Measurements from ENCODE around the gene GPR137B.
"Not testable (repeated sequence)": the region's sequence is repeated elsewhere in the genome, so short reads cannot be mapped to it uniquely, and the experiment has no call there.

The GPR137B gene

GRCh38 chr1:236144446-236145150, 2.3 kb downstream of the GPR137B start:
- DNase-seq = no peak

- no peak for DNase-seq
Observed at GRCh38 chr1:236147068-236147467, 4.7 kb downstream of the GPR137B start.

- peak; percentile 37 for DNase-seq
Observed at GRCh38 chr1:236147521-236148469, 5.5 kb downstream of the GPR137B start.

GRCh38 chr1:236148470-236148845, 6.1 kb downstream of the GPR137B start:
- peak; percentile 53 for DNase-seq

GRCh38 chr1:236149003-236149595, 6.8 kb downstream of the GPR137B start:
- no peak for DNase-seq

- DNase-seq = no peak
Observed at GRCh38 chr1:236149696-236150228, 7.4 kb downstream of the GPR137B start.

- no peak for DNase-seq
Observed at GRCh38 chr1:236150311-236150955, 8.1 kb downstream of the GPR137B start.

- DNase-seq = no peak
Observed at GRCh38 chr1:236150986-236151385, 8.6 kb downstream of the GPR137B start.

- no peak for DNase-seq
Observed at GRCh38 chr1:236151739-236152424, 9.5 kb downstream of the GPR137B start.

- no peak for DNase-seq
Observed at GRCh38 chr1:236154126-236154525, 11.8 kb downstream of the GPR137B start.

GRCh38 chr1:236154671-236155398, 12.5 kb downstream of the GPR137B start:
- no peak for DNase-seq

- DNase-seq = no peak
Observed at GRCh38 chr1:236155399-236155767, 13.0 kb downstream of the GPR137B start.

- no peak for DNase-seq
Observed at GRCh38 chr1:236155841-236156503, 13.6 kb downstream of the GPR137B start.

GRCh38 chr1:236156512-236157208, 14.3 kb downstream of the GPR137B start:
- peak; percentile 91 for DNase-seq

- DNase-seq = not testable (repeated sequence)
Observed at GRCh38 chr1:236158072-236158471, 15.7 kb downstream of the GPR137B start.

- DNase-seq = no peak
Observed at GRCh38 chr1:236158719-236159118, 16.4 kb downstream of the GPR137B start.

- peak; percentile 90 for DNase-seq
Observed at GRCh38 chr1:236159704-236160539, 17.6 kb downstream of the GPR137B start.

- peak; percentile 30 for DNase-seq
Observed at GRCh38 chr1:236160540-236161127, 18.3 kb downstream of the GPR137B start.

- DNase-seq = no peak
Observed at GRCh38 chr1:236161230-236161629, 18.9 kb downstream of the GPR137B start.
